Astrocyte of the cerebellum (primary cell): Measurements from ENCODE around the gene ATP5PD.
"Not testable (repeated sequence)": the region's sequence is repeated elsewhere in the genome, so short reads cannot be mapped to it uniquely, and the experiment has no call there.

Experiments
- DNase-seq: peaks from one replicate; pipeline ENCODE4 v3.0.0-alpha.2; 2011; ENCODE audit warnings: low read depth
- H3K4me3 ChIP-seq: 2 replicates; pipeline ENCODE4 v1.5.1; 2011; ENCODE audit warnings: mild to moderate bottlenecking, low read depth, low read length, moderate library complexity
- CTCF ChIP-seq: IDR thresholded peaks from 2 replicates; pipeline ENCODE4 v1.5.1; 2012; ENCODE audit warnings: low read length, low read depth, moderate library complexity, mild to moderate bottlenecking; ENCODE audit errors: missing control alignments
- in situ Hi-C: cut with HindIII; loops from 2 replicates; pipeline ENCODE4 v1.10.0; 2017; ENCODE audit warnings: low sequenced_read_pairs

Gene ATP5PD

GRCh38 chr17:75051941-75052340 lies 5.2 kb upstream of the ATP5PD start:
- in situ Hi-C loops: loop anchor here (5.0 kb wide), 1 partner anchor 85 kb away; no protein-coding TSS in a partner anchor
- no peak for TF ChIP-seq CTCF
- DNase-seq: no peak
- no peak overlapping the region for H3K4me3 ChIP-seq

- TF ChIP-seq CTCF: no peak
- no peak for DNase-seq
- in situ Hi-C loops: loop anchor here (5.0 kb wide), 1 partner anchor 88 kb away; no protein-coding TSS in a partner anchor
- H3K4me3 ChIP-seq: no peak overlapping the region
Observed at GRCh38 chr17:75049706-75050105, 2.9 kb upstream of the ATP5PD start.

GRCh38 chr17:75049057-75049456 lies 2.3 kb upstream of the ATP5PD start:
- no peak for TF ChIP-seq CTCF
- H3K4me3 ChIP-seq: no peak overlapping the region
- in situ Hi-C loops: no loop called here
- DNase-seq: no peak

- DNase-seq: no peak
- in situ Hi-C loops: no loop called here
- no peak for TF ChIP-seq CTCF
- H3K4me3 ChIP-seq: peak overlapping the region; percentile 92
Observed at GRCh38 chr17:75048249-75048878, 1.6 kb upstream of the ATP5PD start.

GRCh38 chr17:75047398-75048098 lies 779 bp upstream of the ATP5PD start:
- no peak for TF ChIP-seq CTCF
- in situ Hi-C loops: no loop called here
- no peak for DNase-seq

GRCh38 chr17:75045946-75046406 lies 793 bp downstream of the ATP5PD start:
- DNase-seq, in situ Hi-C loops: not testable (repeated sequence)
- H3K4me3 ChIP-seq: peak overlapping the region; percentile 92

More at GRCh38 chr17:75047398-75048098, 779 bp upstream of the ATP5PD start:
- H3K4me3 ChIP-seq: peak overlapping the region; percentile 92

- in situ Hi-C loops: no loop called here
- no peak for DNase-seq
- TF ChIP-seq CTCF: no peak
- no peak overlapping the region for H3K4me3 ChIP-seq
Observed at GRCh38 chr17:75044716-75045115, 2.1 kb downstream of the ATP5PD start.

GRCh38 chr17:75043789-75044188 lies 3.0 kb downstream of the ATP5PD start:
- in situ Hi-C loops, H3K4me3 ChIP-seq, DNase-seq: not testable (repeated sequence)
